Esophagus muscularis mucosa (tissue), 4 donors: ENCODE measurements around the gene RXFP1.

ENCODE experiments used
- EP300 ChIP-seq: sonication (generic); formaldehyde crosslinking; IDR thresholded peaks from one replicate; pipeline ENCODE4 v1.6.1; 2017; ENCODE audit warnings: antibody characterized with exemption
- POLR2AphosphoS5 ChIP-seq, 2 donors: sonication (generic); formaldehyde crosslinking; IDR thresholded peaks; one replicate each; pipeline ENCODE4 v1.6.1; 2017; ENCODE audit warnings: antibody characterized with exemption in 2 of 2
- TF ChIP-seq, protein P1 (sequence below), 3 experiments: fragments of 200-600 bp in 2 of 3; fragments of 450-650 bp in 1 of 3; sonication (generic) in 2 of 3; IDR thresholded peaks; one replicate each; pipeline ENCODE4 v1.5.1; 2017 to 2019; ENCODE audit warnings: antibody characterized with exemption in 3 of 3, mild to moderate bottlenecking in 2 of 3, moderate library complexity in 1 of 3

DNA sequence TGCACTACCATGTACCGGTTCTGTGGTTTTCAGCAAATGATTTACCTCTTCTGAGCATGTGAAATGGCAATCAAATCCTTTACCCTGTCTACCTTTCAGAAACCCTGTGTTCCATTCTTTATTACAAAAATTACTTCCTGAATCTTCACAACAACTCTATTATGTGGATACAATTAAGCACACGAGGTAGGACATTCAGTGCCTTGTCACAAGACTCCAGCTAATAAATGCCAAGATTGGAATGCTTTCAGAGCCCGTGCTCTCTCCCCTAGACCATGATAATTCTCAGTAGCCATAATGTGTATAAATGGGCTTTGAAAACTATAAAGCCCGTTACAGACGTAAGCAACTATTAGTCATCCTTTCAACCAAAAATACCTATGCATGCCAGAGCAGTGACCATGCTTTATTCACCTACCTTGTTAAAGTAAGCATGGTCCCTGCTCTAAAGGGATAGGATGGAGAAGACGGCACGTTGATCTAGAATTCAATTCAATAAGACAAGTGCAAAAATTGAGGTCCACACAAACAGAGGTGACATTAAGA lies 2.4 kb downstream of the RXFP1 start:
- TF ChIP-seq POLR2AphosphoS5 (IDR thresholded peaks at IDR 0.05) (no peak), EP300 (no peak)
- TF ChIP-seq, protein P1, sequence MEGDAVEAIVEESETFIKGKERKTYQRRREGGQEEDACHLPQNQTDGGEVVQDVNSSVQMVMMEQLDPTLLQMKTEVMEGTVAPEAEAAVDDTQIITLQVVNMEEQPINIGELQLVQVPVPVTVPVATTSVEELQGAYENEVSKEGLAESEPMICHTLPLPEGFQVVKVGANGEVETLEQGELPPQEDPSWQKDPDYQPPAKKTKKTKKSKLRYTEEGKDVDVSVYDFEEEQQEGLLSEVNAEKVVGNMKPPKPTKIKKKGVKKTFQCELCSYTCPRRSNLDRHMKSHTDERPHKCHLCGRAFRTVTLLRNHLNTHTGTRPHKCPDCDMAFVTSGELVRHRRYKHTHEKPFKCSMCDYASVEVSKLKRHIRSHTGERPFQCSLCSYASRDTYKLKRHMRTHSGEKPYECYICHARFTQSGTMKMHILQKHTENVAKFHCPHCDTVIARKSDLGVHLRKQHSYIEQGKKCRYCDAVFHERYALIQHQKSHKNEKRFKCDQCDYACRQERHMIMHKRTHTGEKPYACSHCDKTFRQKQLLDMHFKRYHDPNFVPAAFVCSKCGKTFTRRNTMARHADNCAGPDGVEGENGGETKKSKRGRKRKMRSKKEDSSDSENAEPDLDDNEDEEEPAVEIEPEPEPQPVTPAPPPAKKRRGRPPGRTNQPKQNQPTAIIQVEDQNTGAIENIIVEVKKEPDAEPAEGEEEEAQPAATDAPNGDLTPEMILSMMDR (IDR thresholded peaks at IDR 0.05): no peak
